GM18951 (cell line): Measurements from ENCODE around the gene DPH5.
"Not testable (repeated sequence)": the region's sequence is repeated elsewhere in the genome, so short reads cannot be mapped to it uniquely, and the experiment has no call there.

ENCODE experiments used
- POLR2A ChIP-seq: IDR thresholded peaks from 4 replicates; pipeline ENCODE4 v1.6.1; 2011; ENCODE audit warnings: mild to moderate bottlenecking; ENCODE audit not compliant: insufficient read length, insufficient read depth; ENCODE audit errors: extremely low read depth
- in situ Hi-C: fragments of 300-500 bp; cut with MboI; formaldehyde crosslinking; loops from one replicate; pipeline ENCODE4 v1.12.0; 2022; ENCODE audit warnings: low sequenced_read_pairs, mixed read lengths, inconsistent platforms; ENCODE audit not compliant: unreplicated experiment

The DPH5 gene

DNA sequence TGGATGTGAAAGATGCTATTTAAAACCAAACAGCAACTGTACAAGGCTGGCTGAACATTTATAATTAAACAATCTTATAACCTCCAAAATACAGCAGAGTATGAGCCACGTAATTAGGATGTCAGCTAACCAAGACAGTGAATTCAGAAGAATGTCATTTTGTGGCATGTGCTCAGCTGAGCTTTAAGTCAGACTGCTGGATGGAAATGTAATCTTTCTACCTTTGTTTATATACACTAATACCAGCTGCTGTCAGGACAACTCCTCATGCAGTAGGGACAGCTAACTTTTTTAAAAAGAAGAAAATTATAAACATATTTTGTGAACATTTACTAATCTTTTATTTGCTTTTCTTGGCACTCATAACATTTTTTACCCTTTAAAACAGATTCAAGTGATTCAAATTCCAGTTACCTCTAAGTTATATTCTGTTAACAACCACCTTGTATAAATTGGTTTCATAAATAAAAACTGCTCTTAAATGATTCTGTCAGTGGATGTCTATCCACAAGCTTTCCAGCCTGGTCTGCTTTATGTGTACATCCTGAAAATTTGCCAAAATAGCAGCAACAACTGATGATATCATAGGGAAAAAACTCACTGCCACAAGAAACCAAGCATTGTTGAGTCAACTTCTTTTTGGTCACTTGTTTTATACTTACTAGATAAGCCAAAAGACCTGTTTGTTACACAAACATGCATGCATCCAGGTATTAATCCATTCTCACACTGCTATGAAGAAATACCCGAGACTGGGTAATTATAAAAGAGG is 36.1 kb downstream of the DPH5 start:
- no peak for TF ChIP-seq POLR2A
- in situ Hi-C loops: no loop called here

DNA sequence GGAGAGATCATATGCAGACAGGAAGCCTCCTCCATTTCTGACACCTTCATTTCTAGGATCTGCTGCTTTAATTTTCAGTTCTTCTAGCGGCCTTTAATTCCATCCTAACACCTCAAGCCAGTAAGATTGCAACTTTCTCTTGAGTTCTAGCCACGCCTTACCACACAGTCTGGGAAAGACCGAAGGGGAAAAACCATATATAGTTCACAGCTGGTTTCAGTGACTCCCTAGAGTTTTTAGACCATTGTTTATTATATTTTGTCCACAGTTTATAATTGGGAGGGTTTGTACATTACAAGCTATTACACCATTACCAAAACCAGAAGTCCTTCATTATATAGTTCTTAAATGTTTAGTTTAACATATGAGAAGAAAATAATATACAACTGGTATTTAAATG is 37.5 kb downstream of the DPH5 start:
- in situ Hi-C loops: no loop called here

DNA sequence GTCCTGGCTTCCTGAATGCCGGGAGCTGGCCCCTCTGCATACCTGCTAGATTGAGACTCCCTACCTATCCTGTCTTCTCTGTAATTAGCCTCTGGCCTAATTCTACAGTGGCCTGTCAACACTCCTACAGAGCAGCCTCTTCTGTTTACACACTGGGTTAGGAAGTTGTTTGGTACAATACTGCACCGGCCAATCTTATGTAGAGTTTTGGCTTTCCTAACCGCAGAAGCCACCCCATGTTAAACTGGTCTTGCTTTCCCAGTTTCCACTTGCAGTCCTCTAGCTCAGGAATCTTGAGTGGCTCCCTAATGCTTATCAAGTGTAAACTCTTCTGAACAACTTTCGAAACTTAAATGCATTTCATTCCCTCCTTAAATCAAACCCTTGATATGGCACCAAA is 42.8 kb downstream of the DPH5 start:
- no peak for TF ChIP-seq POLR2A
- in situ Hi-C loops: no loop called here

More for the DNA sequence above, 37.5 kb downstream of the DPH5 start:
- TF ChIP-seq POLR2A: no peak

DNA sequence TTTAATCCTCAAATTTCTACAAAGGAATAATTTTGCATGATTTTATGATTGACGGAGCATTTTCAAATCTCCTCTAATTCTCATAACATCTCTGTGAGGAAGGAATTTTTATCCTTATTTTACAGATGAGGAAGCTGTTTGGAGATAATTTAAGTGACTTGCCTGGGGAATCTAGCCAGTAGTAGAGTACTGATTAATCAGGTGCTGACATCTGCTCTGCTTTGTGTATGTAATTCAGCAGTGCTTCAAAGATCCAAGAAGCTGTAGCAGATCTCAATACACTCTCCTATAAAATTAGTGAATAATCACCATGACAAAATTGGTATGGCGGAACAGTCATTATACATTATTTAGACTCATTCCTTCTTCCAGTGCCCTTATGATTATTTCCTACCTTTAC is 46.0 kb downstream of the DPH5 start:
- in situ Hi-C loops: no loop called here
- TF ChIP-seq POLR2A: no peak

DNA sequence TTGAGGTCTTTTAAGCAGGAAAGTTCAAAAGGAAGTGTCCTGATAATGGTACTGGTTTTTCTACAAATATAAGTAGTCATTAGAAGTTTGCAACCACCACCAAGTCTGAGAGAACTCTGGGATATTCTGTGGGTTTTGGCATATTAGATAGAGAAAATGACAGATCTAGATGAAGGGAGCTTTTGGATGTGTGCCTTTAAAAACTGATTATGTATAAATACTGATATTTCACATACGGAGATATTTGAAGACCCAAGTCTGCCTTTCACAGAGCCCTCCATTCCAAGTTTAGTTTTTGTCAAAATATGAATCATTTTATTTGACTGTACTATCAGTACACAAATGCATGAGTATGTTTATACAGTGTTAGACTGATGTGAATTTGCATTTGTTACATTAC is 48.6 kb downstream of the DPH5 start:
- no peak for TF ChIP-seq POLR2A
- in situ Hi-C loops: no loop called here

DNA sequence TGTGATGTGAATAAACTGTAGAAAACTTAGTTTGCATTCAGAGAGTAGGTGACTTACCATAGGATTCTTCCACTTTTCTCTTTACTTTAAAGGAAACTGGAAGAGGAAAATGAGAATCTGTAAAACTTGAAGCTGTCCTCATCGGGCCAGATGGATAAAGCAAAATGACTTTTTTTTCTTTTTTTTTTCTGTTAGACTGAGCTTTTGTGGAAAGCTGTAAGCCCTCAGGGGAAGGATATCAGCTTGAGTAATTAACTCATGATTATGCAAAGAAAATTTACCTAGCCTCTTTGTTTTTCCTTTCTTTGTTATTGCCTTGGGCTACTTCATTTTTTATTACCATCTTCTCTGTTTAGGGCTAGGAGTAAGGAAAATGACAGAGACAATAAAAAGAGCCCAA is 53.4 kb downstream of the DPH5 start:
- in situ Hi-C loops: no loop called here
- TF ChIP-seq POLR2A: no peak

DNA sequence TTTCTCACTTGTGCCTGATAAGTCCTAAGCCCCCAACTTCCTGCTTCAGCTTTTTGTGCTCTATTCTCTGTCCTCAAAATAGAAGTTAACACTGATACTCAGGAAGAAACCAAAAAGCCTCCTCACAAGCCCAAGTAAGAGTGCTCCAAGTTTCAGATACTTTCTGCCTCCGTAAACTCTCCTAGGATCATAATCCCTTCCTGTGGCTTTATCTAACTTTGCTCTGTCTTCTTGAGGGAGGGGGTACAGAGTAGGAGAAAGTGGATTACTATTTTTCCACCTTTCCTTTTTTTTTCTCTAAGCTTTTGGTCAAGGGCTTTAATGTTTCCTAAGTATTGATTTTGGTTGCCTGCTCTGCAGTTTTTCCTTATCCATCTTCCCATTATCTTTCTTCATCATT is 54.6 kb downstream of the DPH5 start:
- no peak for TF ChIP-seq POLR2A
- in situ Hi-C loops: no loop called here

DNA sequence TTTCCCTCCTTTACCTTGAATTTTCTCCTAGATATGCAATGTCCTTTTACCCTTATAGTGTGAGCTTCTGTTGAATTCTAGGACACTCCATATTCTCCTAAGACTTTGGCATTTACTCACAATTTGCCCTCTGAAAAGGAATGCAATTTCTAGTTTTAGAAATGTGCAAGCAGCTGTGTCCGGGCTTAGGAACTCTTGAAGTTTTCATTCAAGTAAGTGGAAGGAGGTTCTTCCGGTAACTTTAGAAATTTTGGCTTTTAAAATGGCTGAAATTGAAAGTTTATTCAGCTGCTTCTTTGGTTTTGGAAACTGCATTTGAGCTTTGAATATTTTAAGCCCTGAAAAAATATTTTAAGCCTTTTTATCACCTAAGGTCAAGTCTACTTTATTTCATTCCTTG is 56.3 kb downstream of the DPH5 start:
- no peak for TF ChIP-seq POLR2A
- in situ Hi-C loops: no loop called here

DNA sequence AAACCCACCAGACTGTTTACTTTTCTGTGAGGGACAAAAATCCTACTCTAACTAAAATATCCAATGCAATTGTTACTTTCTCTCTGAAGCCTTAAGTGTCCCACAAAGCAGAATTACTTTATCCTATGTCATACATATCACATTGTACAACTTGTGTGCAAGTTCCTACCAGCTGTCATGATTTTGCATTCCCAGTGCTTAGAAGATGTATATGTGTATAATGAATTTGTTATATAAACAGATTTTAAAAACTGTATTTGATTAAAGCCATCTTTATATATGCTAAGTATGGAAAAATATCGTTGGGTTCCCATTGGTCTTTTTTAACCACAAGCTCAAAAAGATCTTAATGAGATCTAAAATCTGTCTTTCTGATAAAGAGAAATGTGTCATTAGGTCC is 57.0 kb downstream of the DPH5 start:
- in situ Hi-C loops: no loop called here
- no peak for TF ChIP-seq POLR2A

DNA sequence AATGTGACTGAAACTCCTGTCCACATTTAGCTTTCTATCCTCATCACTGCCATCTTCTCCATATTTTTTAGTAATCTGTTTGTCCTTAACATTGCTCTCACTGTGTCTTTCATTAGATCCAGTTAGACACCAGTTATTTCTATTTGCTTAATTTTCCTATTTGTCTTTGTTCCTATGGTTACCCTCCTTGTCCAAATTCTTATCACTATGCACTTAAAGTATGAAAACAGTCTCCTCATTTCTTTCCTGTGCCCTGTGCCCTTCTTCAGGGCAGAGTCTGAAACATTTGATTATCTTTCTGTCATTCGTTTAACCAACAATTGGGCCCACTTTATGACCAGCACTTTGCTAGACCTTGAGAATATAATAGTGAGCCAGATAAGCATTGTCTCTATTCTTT is 65.5 kb downstream of the DPH5 start:
- no peak for TF ChIP-seq POLR2A
- in situ Hi-C loops: no loop called here

DNA sequence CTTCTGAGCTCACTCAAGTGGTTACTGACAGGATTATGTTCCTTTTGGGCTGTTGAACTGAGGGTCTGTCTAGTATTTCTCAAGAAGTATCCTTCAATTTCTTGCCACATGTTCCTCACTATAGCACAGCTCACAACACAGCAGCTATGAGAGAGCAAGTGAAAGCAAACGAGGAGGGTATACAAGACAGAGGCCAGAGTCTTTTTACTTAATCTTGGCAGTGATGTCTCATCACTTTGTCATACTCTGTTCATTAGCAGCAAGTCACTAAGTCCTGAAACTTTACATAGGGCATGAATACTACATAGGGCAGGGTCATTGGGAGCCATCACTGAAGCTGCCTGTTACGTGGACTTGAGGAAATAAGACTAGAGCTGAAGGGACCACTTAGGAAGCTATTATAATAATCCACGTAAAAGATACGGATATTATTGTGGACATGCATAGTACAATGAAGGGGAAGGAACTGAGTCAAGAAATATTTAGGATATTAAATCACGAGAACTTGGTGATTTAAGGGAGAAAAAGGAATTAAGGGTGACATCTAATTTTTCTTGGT is 66.0 kb downstream of the DPH5 start:
- in situ Hi-C loops: no loop called here
- TF ChIP-seq POLR2A: no peak

DNA sequence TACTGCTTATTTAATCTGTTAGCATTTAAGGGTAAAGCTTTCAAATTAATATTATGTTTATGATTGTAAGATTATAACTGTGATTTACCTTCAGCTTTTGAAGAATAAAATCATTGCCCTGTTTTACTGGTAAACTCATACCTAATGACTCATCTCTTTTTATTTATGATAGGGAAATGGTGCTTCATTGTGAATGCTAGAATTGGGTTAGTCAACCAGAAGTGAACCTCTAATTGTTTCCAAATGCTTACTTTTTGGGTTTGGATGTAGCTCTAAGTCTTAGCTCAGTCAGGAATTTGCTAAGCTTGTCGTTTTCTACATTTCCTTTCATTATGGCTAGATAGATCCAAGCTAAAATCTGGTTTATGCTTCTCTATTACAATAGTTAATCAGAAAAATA is 70.3 kb downstream of the DPH5 start:
- in situ Hi-C loops: no loop called here
- TF ChIP-seq POLR2A: no peak

DNA sequence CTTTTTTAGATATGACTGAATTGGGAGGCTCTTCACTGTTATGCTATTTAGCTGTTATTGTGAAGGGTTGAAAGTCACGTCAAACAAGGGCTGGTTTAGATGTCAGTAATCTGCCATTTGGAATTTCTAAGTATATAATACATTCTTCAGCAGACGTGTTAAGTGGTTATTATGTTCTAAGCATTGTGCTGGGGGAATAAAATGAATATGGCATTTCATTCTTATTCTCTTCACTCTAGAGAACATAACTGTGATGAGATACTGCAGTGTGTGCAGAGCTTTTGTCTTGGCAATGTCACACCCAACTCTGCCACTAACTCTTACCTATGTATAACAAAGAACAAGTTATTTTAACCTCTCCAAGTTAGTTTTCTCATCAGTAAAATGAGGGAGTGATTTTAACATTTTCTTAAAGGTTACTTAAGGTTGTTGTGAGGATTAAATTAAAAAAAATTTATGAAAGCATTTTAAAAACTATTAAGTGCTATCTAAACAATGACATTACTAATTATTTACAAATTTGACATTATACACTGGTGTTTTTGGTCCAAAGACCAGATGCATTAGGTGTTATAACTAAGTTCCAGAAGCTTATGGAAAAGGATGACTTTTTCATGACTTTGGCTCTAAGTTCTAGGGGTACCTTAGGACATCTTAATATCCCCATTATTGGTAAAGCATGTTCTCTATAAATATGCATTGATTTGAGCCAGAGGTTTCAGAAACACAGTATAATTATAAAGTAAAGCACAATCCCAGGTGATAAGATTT is 71.4 kb downstream of the DPH5 start:
- in situ Hi-C loops: no loop called here
- TF ChIP-seq POLR2A: no peak

DNA sequence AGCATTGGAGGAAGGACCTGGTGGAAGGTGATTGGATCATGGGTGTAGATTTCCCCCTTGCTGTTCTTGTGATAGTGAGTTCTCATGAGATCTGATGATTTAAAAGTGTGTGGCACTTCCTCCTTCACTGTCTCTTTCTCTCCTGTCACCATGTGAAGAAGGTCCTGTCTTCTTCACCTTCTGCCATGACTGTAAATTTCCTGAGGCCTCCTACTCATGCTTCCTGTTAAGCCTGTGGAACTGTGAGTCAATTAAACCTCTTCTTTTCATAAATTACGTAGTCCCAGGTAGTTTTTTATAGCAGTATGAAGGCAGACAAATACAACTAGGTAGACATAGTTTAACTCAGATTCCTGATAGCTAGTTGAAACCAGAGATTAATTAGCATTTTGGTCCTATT is 72.6 kb downstream of the DPH5 start:
- in situ Hi-C loops: not testable (repeated sequence)
